HG02943 (cell line): ENCODE measurements around the gene OR13J1.
"Not testable (repeated sequence)": the region's sequence is repeated elsewhere in the genome, so short reads cannot be mapped to it uniquely, and the experiment has no call there.

ENCODE experiments used
- ATAC-seq: cut with Tn5 transposase; IDR thresholded peaks from one replicate; pipeline ENCODE4 v1.9.1; 2021; ENCODE audit warnings: mild to moderate bottlenecking, low read depth, moderate library complexity; ENCODE audit not compliant: unreplicated experiment

OR13J1 gene

GRCh38 chr9:35905051-35905781 is 35.0 kb upstream of the OR13J1 start:
- ATAC-seq = no peak

- ATAC-seq = no peak
Measured at GRCh38 chr9:35904338-35904737, 34.1 kb upstream of the OR13J1 start.

- no peak for ATAC-seq
Measured at GRCh38 chr9:35903049-35903448, 32.8 kb upstream of the OR13J1 start.

- no peak for ATAC-seq
Measured at GRCh38 chr9:35899021-35899420, 28.8 kb upstream of the OR13J1 start.

GRCh38 chr9:35898337-35898736 is 28.1 kb upstream of the OR13J1 start:
- ATAC-seq = no peak

- not testable (repeated sequence) for ATAC-seq
Measured at GRCh38 chr9:35897376-35898099, 27.3 kb upstream of the OR13J1 start.

- no peak for ATAC-seq
Measured at GRCh38 chr9:35896570-35896969, 26.4 kb upstream of the OR13J1 start.

GRCh38 chr9:35892051-35892450 is 21.9 kb upstream of the OR13J1 start:
- no peak for ATAC-seq

GRCh38 chr9:35891646-35892045 is 21.4 kb upstream of the OR13J1 start:
- ATAC-seq = no peak

GRCh38 chr9:35884908-35885307 is 14.7 kb upstream of the OR13J1 start:
- not testable (repeated sequence) for ATAC-seq

- no peak for ATAC-seq
Measured at GRCh38 chr9:35882996-35883395, 12.8 kb upstream of the OR13J1 start.

- ATAC-seq = no peak
Measured at GRCh38 chr9:35882263-35882848, 12.2 kb upstream of the OR13J1 start.

- ATAC-seq = no peak
Measured at GRCh38 chr9:35872505-35872904, 2.3 kb upstream of the OR13J1 start.

GRCh38 chr9:35871545-35871944 is 1.3 kb upstream of the OR13J1 start:
- ATAC-seq = no peak

- no peak for ATAC-seq
Measured at GRCh38 chr9:35869621-35870216, 482 bp downstream of the OR13J1 start.

GRCh38 chr9:35868933-35869332 is 1.3 kb downstream of the OR13J1 start:
- no peak for ATAC-seq

GRCh38 chr9:35867538-35867937 is 2.7 kb downstream of the OR13J1 start:
- no peak for ATAC-seq

- ATAC-seq = no peak
Measured at GRCh38 chr9:35864695-35865255, 5.4 kb downstream of the OR13J1 start.

GRCh38 chr9:35863583-35863982 is 6.6 kb downstream of the OR13J1 start:
- no peak for ATAC-seq

GRCh38 chr9:35862328-35862727 is 7.9 kb downstream of the OR13J1 start:
- ATAC-seq = no peak
